LNCaP clone FGC (cell line): ENCODE measurements around the gene ACBD5.

ENCODE experiments used
- DNase-seq: peaks from one replicate; pipeline ENCODE4 v3.0.0-alpha.2; 2011; ENCODE audit warnings: low read depth
- H3K4me3 ChIP-seq: 2 replicates; pipeline ENCODE4 v1.5.1; 2011; ENCODE audit warnings: mild to moderate bottlenecking, low read depth, low read length, control low read depth
- CTCF ChIP-seq: IDR thresholded peaks from 2 replicates; pipeline ENCODE4 v1.5.1; 2012; ENCODE audit warnings: mild to moderate bottlenecking; ENCODE audit not compliant: control insufficient read depth, insufficient read depth; ENCODE audit errors: extremely low read depth

The ACBD5 gene

GRCh38 chr10:27247006-27247405 lies 6.4 kb upstream of the ACBD5 start:
- DNase-seq, result no peak
- H3K4me3 ChIP-seq, result no peak overlapping the region
- no peak for TF ChIP-seq CTCF

GRCh38 chr10:27245836-27246235 lies 5.2 kb upstream of the ACBD5 start:
- TF ChIP-seq CTCF, result no peak
- no peak overlapping the region for H3K4me3 ChIP-seq
- no peak for DNase-seq

GRCh38 chr10:27244976-27245375 lies 4.4 kb upstream of the ACBD5 start:
- no peak for TF ChIP-seq CTCF
- H3K4me3 ChIP-seq, result no peak overlapping the region
- DNase-seq, result no peak

GRCh38 chr10:27242951-27243551 lies 2.5 kb upstream of the ACBD5 start:
- peak overlapping the region; percentile 89 for H3K4me3 ChIP-seq
- no peak for TF ChIP-seq CTCF
- DNase-seq, result peak; percentile 58

GRCh38 chr10:27242473-27242950 lies 1.9 kb upstream of the ACBD5 start:
- TF ChIP-seq CTCF, result no peak
- peak overlapping the region; percentile 89 for H3K4me3 ChIP-seq
- no peak for DNase-seq

GRCh38 chr10:27241652-27242472 lies 1.3 kb upstream of the ACBD5 start:
- H3K4me3 ChIP-seq, result peak overlapping the region; percentile 89
- DNase-seq, result peak; percentile 87
- TF ChIP-seq CTCF, result peak; percentile 25; the same call in 1 of the 2 replicates
